T-helper 22 cell (primary cell): Measurements from ENCODE around the gene IL36B.

Source experiments
- DNase-seq: peaks from one replicate; pipeline ENCODE4 v3.0.0-alpha.2; 2020; ENCODE audit warnings: low read depth

IL36B gene

DNA sequence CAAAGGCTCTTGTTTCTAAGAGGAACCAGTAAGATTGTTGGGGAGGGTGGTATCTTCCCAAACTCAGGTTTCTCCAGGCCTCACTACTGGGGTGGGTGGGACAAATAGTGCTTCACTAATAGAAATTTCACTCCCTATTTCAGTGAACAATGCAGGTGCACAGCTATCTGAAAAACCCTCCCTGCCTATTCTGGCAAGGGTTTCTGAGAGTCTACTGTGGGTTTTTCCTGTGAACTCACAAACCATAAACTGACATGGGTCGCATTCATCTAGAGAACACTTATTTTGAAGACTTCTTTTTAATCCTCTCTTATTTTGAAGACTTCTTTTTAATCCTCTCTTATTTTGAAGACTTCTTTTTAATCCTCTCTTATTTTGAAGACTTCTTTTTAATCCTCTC, 43.0 kb downstream of the IL36B start:
- no peak for DNase-seq

DNA sequence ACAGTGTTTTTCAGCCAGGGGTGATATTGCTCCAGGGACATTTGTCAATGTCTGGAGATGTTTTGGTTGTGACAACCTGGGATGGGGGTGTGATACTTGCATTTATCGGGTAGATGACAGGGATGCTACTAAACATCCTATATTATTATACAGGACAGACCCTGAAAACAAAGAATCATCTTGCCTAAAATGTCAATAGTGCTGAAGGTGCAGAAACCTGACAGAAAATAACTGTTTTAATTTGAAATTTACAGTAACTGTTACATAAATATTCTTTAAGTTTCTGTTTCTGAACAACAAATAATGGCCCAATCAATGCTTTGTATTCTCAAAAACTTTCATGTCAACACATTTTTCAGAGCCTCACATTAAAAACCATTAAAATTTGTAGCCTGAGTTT, 45.4 kb downstream of the IL36B start:
- no peak for DNase-seq

DNA sequence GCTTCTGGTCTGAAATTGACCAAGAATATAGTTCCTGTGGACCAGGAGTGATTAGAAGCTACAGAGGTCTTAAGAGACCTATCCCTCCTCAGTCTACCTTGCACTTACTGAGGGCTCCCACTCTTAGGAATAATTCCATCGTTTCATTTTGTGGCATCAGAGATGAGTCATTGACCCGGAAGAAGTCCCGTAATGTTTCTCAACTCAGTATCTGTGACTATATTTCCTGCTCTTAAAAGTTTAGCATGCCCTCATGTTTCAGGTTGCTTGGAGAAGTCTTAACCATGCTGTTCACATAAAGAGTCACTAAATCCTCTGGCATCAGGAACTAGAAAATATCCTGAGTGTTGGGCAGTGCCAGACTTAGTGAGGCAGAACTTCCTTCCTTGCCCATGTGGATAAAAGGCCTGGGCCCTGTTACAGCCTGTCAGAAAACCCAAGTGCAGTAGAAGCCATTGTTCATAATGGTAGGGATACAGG, 47.6 kb downstream of the IL36B start, which contains the start of gene IL36A:
Gene IL36A, plus strand, starts transcription at position 430 of the 480 bp plus-strand sequence. CDS start 413 bp downstream, outside the sequence.
- DNase-seq = no peak

DNA sequence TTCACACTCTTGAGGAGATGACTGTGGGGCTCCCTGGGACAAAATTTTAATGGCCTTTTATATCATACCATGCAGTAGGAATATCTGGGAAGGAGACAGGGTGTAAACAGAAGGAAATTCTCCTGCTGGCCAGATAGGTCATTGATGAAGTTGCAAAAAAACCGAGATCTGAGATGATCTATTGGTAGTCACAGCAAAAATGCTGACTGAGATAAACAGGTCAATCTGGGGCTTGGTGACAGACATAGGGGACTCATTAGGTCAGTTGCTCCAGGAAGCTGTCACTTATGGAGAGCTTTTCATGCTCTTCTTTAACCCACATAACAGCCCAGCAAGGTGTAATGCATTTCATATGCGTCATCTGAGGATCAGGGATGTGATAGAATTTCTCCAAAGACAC, 50.0 kb downstream of the IL36B start:
- DNase-seq = no peak

DNA sequence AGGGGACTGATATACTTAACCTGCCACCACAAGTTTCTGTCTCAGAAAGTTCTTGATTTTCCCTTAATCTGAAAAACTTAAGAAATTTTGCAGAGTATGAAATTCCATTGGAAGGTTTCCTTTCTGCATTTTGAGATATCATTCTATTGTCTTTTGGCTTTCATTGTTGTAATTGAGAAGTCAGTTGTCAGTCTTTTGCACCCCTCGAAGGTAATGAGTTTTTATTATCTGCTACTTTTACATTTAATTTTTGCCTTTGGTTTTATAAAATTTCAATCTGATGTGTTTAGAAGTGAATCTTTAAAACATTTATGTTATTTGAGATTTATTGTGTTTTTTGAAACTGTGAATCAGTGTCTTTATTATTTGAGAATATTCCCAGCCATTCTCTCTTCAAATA, 52.2 kb downstream of the IL36B start:
- DNase-seq = no peak

DNA sequence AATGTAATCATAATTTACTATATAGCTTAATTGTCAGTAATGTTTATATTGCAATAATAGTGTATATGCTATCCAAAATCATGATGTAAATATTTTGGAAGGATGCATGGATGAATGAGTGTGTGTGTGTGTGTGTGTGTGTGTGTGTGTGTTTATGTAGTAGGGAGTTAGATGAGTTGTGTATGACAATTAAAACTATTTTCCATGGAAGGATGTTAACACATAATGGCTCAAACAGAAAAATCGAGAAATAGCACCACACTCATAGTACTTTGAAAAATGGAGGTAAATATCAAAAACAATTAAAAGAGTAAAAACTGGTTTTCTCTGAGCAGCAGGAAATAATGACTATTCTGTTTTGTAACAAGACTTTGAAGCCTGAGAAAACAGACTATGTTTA, 55.5 kb downstream of the IL36B start:
- no peak for DNase-seq

DNA sequence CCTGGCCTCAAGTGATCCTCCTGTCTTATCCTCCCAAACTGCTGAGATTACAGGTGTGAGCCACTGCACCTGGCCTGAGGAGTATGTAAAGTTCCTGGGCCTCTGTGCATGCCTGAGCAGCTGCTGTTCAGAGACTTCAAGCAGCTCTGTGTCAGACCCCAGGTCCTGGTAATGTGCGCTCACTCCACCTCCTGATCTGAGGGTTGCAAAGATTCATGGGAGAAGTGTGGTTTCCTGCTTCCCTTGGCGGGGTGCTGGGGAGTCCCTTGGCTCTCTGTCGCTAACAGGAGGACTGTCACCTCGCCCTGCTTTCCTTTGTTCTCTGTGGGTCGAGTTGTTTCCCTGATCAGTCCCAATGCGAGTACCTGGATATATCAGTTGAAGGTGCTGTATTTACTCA, 56.0 kb downstream of the IL36B start:
- DNase-seq = peak; percentile 65

DNA sequence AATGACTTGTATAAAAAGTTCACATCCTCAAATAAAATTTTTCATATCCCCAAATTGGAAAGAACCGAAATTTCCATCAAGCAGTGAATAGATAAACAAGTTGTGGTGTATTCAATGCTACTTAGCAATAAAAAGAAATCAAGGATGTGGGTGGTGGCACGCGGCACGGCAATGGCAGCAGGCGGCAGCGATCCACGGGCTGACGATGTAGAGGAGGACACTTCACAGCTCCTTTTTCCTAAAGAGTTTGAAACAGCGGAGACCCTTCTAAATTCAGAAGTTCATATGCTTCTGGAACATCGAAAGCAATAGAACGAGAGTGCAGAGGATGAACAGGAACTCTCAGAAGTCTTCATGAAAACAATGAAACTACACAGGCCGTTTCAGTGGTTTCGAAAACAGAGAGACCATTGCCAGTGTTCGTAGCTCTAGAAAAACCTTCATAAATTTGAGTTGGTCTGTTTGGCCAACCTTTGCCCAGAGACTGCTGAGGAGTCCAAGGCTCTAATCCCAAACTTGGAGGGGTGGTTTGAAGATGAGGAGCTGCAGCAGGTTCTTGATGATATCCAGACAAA, 57.2 kb downstream of the IL36B start:
- no peak for DNase-seq

DNA sequence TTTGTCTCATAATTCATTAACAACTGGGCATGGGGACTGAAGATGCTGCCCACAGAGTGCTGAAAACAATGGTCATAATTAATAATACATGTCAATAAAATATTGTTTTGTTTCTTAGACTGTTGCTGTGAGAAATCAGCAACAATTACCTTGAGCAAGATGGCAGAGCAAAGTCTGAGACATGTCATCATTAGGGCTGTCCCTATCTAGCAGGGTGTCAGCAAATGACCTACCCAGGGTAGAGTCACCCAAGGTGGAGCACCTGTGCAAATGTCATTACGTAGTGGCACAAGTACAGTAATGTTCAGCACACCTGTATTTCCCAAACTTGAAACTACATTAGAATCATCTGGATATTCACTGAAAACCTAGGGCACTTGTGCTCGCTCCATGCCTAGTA, 58.0 kb downstream of the IL36B start:
- no peak for DNase-seq

DNA sequence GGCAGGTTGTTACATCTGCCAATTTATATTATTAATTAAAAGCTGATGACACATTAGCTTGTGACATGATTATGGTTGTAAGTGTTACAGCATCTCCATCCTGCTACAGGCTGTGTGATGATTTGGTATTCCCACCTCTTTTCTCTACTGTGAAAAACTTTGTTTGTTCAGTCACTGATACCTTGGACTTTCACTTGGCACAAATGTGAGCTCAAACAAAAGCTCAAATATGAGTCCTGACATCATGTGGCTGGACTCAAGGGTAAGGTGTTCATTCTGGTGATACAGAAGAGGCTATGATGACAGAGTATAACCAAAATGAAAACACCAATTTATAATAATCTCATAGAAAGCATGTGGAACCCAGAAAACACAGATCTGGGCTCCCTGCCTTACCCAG, 58.8 kb downstream of the IL36B start:
- DNase-seq = no peak

DNA sequence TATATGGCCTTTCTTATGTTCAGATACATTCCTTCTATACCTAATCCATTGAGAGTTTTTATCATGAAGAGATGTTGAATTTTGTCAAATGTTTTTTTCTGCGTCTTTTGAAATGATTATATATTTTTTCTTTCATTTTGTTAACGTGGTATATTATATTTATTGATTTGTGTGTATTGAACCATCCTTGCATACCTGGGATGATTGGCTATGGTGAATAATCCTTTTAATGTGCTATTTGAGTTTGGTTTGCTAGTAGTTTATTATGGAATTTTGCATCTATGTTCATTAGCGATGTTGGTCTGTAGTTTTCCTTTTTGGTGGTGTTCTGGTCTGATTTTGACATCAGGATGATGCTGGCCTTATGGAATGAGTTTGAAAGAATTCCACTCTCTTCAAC, 63.1 kb downstream of the IL36B start:
- DNase-seq = no peak

DNA sequence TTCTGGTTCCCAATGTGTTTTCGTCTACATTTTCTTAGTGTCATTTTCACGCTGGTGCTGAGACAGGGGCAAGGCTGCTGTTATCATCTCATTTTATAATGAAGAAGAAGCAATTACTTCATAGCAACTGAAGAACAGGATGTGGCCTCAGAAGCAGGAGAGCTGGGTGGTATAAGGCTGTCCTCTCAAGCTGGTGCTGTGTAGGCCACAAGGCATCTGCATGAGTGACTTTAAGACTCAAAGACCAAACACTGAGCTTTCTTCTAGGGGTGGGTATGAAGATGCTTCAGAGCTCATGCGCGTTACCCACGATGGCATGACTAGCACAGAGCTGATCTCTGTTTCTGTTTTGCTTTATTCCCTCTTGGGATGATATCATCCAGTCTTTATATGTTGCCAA, 67.6 kb downstream of the IL36B start:
- DNase-seq = no peak

DNA sequence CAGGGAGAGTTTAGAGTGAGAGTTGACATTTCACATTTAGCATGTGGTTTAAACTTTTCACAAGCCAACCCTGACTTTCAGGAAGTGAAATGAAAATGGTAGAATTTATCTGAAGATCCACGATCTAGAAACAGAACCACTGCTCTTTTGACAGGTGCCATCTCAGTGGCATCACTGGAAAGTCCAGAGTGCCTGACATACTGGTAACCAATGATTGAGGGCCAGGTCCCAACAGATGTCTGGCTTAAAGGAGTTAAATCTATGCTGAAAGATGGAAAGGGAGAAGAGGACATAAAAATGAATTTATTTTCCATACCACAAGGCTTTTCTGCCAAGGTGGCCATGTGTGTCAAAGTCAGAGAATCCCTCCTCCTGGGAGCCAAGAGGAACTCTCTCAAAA, 72.1 kb downstream of the IL36B start:
- DNase-seq = no peak

DNA sequence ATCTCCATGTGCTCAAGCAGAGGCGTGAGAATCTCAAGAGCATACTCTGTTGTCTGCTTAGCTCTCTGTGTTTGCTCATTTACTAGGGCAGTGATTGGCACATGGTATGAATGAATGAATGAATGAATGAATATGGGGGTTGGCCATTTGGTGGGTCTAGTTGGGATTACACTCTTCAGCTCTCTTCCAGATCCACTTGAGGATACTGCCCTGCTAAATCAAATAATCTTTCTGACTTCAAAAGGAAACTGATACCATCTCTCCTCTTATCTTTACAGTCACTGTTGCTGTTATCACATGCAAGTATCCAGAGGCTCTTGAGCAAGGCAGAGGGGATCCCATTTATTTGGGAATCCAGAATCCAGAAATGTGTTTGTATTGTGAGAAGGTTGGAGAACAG, 72.9 kb downstream of the IL36B start:
- no peak for DNase-seq

DNA sequence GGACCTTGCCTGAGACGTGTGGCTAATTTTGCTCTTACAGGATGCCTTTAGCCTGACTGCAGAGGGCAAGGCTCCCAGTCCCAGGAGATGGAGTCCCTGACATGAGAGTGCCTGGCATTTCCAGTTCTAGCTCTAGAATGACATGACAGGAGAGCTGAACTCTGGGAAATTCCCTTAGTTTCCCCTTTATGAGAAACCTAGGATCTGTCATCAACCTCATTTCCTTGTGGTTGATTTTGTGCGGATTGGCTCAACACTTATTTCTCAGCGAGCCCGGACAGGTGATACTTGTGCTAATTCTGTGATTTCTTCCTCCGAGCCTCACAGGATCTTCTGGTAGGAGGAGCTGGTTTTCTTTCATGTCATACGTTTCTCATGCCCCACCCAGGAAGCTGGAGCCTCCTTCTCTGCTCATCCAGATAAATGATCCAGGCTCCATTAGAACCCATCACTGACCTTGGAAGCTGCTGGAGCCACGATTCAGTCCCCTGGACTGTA, 75.1 kb downstream of the IL36B start, which contains the start of gene IL36G:
Gene IL36G, plus strand, starts transcription at position 448 of the 498 bp plus-strand sequence. CDS start 633 bp downstream, outside the sequence.
- DNase-seq = no peak
